Endothelial cell (in vitro differentiated cells): Measurements from ENCODE around the gene VPS18. TPM values are rescaled to one million over a fixed set of nuclear protein-coding genes. Genes with fewer than 3 reads are reported as not detected.

Experiments
- DNase-seq: peaks from one replicate; pipeline ENCODE4 v3.0.0; 2021; ENCODE audit warnings: low spot score
- H3K27ac Mint-ChIP-seq: one replicate; pipeline ENCODE4 v1.8.0; 2021; ENCODE audit warnings: mixed read lengths, inconsistent platforms; ENCODE audit not compliant: unreplicated experiment
- H3K27me3 Mint-ChIP-seq: one replicate; pipeline ENCODE4 v1.8.0; 2021; ENCODE audit warnings: mild to moderate bottlenecking, moderate library complexity, mixed read lengths, inconsistent platforms; ENCODE audit not compliant: unreplicated experiment
- H3K36me3 Mint-ChIP-seq: one replicate; pipeline ENCODE4 v1.8.0; 2021; ENCODE audit warnings: mild to moderate bottlenecking, low read depth, mixed read lengths, inconsistent platforms; ENCODE audit not compliant: unreplicated experiment
- H3K4me1 Mint-ChIP-seq: one replicate; pipeline ENCODE4 v1.8.0; 2021; ENCODE audit warnings: mild to moderate bottlenecking, mixed read lengths, inconsistent platforms; ENCODE audit not compliant: unreplicated experiment
- H3K4me3 Mint-ChIP-seq: one replicate; pipeline ENCODE4 v1.8.0; 2021; ENCODE audit warnings: mild to moderate bottlenecking, mixed read lengths, inconsistent platforms; ENCODE audit not compliant: unreplicated experiment
- H3K9me3 Mint-ChIP-seq: one replicate; pipeline ENCODE4 v1.8.0; 2021; ENCODE audit warnings: mixed read lengths, inconsistent platforms; ENCODE audit not compliant: unreplicated experiment
- CTCF ChIP-seq: fragments of 200-600 bp; sonication (generic); IDR thresholded peaks from one replicate; pipeline ENCODE4 v1.5.0; 2021; ENCODE audit warnings: antibody characterized with exemption; ENCODE audit not compliant: unreplicated experiment
- total RNA-seq: library from RNA; stranded (reverse); fragmentation: NEBNext Ultra II Directional; extraction: Animal tissue kit (Norgen Biotek cat#: 25700); gene quantifications from one replicate; pipeline ENCODE4 v1.2.1, GENCODE V29; 2021; ENCODE audit not compliant: unreplicated experiment

Gene VPS18
- total RNA-seq, 1 donor from 2014 or later = 39.2 TPM

- Mint-ChIP-seq H3K27me3 (peaks cover 8% of the 10 kb centered on the region), H3K9me3 (no peaks in the 10 kb centered on the region), H3K4me1 (peaks cover 28% of the 10 kb centered on the region), H3K27ac (no peak overlapping the region), H3K36me3 (peaks cover 27% of the 10 kb centered on the region), H3K4me3 (peak overlapping the region; percentile 67)
- TF ChIP-seq CTCF = no peak
- no peak for DNase-seq
These were observed 6.2 kb downstream of the VPS18 start for GRCh38 chr15:40900256-40901052.

- H3K27ac Mint-ChIP-seq = no peak overlapping the region
- H3K27me3 Mint-ChIP-seq = peaks cover 9% of the 10 kb centered on the region
- peak overlapping the region; percentile 67 for H3K4me3 Mint-ChIP-seq
- no peaks in the 10 kb centered on the region for H3K9me3 Mint-ChIP-seq
- H3K4me1 Mint-ChIP-seq = peaks cover 28% of the 10 kb centered on the region
- peaks cover 31% of the 10 kb centered on the region for H3K36me3 Mint-ChIP-seq
- DNase-seq = no peak
- TF ChIP-seq CTCF = no peak
These were observed 6.8 kb downstream of the VPS18 start for GRCh38 chr15:40901053-40901443.

- peaks cover 34% of the 10 kb centered on the region for H3K4me1 Mint-ChIP-seq
- TF ChIP-seq CTCF = no peak
- peak overlapping the region; percentile 62 for H3K4me3 Mint-ChIP-seq
- no peak for DNase-seq
- no peaks in the 10 kb centered on the region for H3K9me3 Mint-ChIP-seq
- H3K27me3 Mint-ChIP-seq = peaks cover 8% of the 10 kb centered on the region
- peaks cover 31% of the 10 kb centered on the region for H3K36me3 Mint-ChIP-seq
- H3K27ac Mint-ChIP-seq = peak overlapping the region; percentile 30
These were observed 8.6 kb downstream of the VPS18 start for GRCh38 chr15:40902605-40903561.

- Mint-ChIP-seq H3K36me3 (peaks cover 26% of the 10 kb centered on the region), H3K27ac (peak overlapping the region; percentile 77), H3K4me1 (peaks cover 52% of the 10 kb centered on the region), H3K9me3 (no peaks in the 10 kb centered on the region), H3K27me3 (peaks cover 10% of the 10 kb centered on the region), H3K4me3 (peak overlapping the region; percentile 76)
- TF ChIP-seq CTCF = no peak
- no peak for DNase-seq
These were observed 10.4 kb downstream of the VPS18 start for GRCh38 chr15:40904552-40905201.
